HG02970 (cell line): ENCODE measurements around the gene BHMT2.

ENCODE experiments used
- ATAC-seq: cut with Tn5 transposase; IDR thresholded peaks from one replicate; pipeline ENCODE4 v1.9.1; 2021; ENCODE audit warnings: mild to moderate bottlenecking, moderate library complexity, moderate number of reproducible peaks; ENCODE audit not compliant: unreplicated experiment, low FRiP score

Gene BHMT2

DNA sequence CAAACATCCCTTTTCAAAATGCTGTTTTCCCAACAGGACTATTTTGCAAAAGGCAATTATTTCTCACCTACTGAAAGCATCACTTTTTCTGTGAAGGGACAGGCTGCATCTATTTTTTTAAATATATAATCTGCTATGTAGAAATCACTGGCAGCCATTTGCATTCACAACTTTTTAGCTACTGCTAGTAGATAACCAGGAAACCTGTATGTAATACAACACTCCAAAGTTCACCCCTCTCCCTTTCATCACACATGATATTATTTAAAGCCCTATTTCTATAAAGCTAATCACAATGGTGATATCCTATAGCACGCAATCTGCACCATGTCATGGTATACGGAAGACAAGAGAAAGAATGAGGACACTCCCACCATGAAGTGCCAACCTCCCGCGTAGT is 9.9 kb upstream of the BHMT2 start:
- no peak for ATAC-seq

DNA sequence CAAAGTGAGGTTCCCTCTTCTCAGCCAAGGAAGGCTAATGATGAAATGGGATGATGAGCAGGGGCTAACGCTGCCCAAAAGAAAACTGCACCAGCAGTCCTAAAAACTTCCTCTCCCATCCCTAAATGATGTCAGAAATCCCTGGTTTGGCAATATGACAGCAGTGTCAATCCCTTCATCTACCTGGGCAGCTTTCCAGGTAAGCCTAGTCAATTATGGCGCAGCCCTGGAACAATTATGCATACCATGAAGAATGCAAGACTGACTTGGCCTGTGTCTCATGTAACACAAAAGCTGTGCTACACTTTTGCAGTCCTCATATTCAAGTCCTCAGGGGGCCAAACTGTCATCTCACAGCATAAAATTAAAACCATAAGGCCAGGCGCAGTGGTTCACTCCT is 7.1 kb upstream of the BHMT2 start:
- no peak for ATAC-seq

DNA sequence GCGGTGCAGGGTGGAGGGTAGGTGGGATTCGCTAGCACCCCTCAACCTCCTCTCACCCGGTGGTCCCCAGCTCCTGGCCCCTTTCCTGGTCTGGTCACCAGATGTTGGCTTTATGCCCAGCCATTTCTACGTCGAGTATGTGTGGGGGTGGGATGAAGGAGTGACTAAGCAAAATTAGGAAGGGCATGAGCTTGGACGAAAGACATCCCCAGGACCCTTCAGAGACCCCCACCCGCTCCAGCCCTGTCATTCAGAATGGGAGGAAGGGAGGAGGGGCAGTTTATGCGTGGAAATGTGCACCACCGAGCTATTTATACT is 742 bp downstream of the BHMT2 start:
- no peak for ATAC-seq

DNA sequence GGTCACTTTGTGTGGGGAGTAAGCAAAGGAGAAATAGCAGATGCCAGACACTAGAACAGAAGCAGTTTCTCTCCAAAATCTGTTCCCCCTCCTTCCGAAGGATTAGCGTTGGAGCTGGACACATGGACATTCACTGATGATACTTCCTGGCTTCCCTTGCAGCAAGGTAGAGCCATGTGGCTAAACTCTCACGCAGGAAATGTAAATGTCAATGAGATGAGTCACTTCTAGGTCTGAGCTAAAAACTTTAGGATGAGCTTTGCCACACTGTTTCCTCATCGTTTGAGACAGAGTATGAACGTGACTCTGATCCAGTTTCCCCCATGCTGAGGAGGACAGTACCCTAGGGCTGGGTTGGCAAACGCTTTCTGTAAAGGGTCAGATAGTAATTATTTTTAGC is 5.1 kb downstream of the BHMT2 start:
- no peak for ATAC-seq

DNA sequence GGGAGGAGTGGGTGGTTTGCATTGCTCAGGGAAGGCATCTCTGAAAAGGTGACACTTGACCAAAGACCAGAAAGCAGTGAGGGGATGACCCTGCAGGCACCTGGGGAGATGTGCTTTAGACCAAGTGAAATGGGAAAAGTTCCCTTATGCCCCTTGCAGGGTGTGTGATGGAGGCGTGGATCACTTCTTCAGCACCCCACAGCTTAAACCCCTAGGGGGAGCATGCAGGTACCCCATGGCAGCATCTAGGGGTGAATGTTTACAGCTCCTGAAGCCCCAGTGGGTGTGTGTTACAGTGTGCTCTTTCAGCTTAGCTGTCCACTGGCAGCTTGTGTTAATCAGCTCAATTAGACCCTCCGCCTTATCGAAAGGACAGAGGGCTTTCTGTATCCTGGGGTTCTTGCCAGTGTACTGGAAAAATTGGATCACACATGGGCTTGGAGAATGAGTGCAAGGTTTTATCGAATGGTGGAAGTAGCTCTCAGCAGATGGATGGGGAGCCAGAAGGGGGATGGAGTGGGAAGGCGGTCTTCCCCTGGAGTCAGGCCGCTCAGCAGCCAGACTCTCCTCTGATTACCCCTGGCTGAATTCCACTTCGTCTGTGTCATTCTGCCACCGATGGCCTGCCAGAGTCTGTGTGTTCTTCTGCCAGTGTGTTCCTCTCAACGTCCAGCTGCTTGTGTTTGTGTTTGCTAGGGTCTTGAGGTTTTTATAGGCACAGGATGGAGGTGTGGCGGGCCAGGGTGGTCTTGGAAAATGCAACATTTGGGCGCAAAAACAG is 6.3 kb downstream of the BHMT2 start:
- no peak for ATAC-seq

DNA sequence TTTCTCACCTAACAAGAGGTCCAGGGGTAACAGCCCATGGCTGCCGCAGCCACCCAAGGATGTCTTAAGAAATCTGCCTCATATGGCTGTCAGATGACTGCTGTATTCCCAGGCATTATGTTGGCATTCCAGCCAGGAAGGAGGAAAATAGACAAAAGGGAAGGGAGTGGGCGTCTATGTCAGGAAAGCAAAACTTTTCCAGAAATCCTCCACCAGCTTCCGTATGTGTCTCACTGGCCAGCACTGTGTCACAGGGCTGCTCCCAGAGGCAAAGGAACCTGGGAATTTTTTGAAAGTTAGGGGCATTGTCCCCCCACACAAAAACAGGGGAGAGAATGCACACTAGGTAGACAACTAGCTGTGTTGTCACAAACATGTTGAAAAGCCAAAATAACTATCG is 7.3 kb downstream of the BHMT2 start:
- ATAC-seq = no peak

DNA sequence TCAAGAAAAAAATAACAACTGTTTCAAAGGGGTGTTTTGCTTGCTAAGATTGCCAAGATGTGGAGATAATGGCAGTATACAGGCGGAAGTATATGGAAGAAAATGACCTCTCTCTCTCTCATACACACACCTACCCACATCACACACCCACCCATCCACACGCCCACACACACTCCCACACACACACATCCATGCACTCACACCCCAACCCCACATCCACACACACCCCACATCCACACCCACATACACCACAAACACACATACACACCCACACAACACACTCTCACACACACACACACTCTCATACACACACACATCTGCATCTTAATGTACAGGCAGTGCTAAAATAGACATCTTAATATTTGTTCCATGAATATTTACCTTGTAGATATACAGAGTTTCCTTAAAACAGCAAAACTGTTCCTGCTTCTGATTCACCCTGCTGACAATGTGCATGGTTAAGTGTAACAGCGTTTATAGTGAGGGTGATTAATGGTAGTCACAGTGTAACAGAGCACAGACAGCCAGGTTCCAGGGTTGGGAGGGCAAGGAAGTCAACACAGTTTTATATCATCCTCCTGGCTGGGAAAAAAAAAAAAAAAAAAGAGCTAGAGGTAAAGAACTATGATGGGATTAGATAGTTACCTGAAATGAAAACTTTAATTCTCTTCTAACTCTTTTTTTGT is 8.3 kb downstream of the BHMT2 start:
- no peak for ATAC-seq

DNA sequence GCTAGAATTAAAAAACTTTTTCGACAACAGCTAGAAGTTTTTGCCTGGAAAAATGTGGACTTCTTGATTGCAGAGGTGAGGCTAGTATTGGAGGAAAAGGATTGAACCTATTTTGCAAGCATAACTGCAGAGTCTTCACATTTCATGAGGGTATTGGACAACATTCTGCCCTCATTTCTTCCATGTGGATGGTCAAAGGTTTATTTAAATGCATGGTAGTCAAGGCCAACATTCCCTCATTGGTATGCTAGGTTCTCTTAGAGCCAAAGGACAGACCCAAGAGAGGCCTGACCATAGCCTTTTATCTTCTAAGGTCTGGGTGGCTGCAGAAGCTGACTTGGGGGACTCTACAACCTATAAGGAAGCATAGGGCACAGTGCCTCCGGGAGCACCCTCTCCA is 11.2 kb downstream of the BHMT2 start:
- ATAC-seq = no peak

DNA sequence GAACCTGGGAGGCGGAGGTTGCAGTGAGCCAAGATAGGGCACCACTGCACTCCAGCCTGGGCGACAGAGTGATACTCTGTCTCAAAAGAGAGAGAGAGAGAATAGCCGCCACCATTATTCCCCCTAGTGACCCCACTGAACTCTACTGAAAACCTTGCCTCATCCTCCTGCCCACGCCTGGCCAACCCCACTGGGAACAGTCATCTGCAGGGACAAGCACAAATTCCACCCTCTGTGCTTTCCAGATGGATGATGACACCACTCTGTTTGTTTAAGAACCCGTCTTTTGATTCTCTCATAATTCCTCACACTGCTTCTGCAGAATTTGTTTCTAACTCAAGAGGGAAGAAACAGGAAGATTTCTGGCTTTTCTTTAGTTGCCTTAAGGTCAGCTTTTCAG is 12.2 kb downstream of the BHMT2 start:
- ATAC-seq = no peak

DNA sequence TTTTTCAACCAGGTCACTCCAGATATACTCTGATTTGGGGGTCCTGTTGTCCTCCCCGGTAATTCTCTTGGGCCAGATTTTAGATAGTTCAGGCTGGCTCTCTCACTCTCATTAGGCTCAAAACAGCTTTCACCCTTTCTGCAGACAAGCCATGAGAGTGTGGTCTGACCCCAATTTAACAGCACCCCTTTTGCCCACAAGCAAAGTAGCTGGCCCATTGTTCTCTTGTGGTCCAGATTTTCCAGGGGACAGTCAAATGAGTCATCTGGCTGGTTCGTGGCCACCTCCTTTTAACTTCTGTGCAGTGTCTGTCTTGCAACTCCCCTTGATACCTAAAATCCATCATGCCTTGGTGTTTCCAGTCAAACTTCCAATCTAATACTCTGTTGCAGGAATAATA is 16.5 kb downstream of the BHMT2 start:
- no peak for ATAC-seq

DNA sequence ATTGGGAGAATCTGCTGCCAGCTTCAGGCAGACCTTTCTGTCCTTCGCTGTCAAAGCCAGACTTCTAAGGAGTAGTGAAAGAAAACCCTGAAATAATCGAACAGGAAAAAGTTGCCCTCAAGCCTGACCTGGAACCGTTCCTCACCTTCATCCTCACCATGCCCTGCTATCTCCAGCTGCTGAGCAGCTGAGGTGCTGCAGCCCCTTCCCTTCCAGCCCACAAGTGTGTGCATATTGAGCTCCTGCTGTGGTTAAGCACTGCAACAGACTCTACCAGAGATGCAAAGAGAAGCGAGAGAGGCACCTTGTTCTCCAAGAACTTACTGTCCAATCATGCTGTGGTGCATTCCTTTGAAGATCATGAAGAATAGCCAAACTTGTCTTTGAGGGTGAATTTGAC is 18.9 kb downstream of the BHMT2 start:
- no peak for ATAC-seq

DNA sequence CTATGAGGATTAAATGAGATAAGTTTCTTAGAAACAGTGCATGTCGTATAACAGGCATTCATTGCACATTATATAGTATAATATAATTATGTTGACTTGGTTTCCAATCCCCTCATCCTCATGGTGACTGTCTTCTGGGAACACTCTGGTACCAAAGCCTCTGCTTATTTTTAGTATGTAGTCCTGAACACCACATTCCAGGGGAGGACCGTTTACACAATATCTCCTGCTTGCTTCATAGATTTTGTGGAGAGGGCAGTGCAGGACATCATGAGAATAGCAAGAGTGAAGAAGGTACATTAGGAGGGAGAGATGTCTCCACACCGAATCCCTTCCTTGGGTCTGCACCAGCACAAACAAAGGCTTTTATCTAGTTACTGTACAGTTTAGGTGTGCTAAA is 21.5 kb downstream of the BHMT2 start:
- ATAC-seq = no peak

DNA sequence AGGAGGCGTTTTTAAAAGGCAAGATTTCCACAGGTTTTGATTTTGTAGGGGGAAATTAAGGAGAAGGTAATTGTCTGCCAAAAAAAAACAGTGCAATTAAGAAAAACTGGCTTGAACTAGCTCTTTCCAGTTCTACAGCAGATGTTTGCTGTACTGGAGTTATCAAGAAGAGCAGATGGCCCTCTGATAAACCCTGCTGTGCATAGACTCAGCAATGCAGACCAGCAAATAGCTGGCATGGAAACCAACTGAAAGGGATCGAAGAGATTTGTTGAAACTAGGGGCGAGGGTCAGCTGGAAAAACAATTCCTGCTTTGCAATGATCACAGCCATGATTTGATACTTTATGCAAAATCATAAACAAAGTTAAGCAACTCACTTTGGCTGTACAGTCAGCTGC is 24.2 kb downstream of the BHMT2 start:
- ATAC-seq = no peak

DNA sequence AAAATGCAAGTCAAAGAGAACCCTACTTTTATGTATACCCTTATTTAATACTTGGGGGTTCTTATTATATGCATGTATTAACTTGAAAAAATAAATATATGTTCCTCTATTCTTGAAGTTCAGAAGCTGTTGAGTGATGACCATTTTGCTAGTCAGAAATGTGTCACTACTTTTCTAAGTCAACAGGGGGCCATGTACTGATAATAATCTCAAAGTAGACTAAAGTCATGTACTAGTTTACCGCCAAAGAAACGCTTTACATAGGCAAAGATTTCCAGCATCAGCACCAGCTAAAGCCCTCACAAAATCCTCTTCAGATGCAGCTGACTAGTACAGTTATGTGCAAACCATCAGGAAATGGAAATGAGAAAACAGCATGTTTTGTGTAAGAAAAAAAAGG is 36.3 kb downstream of the BHMT2 start:
- no peak for ATAC-seq

DNA sequence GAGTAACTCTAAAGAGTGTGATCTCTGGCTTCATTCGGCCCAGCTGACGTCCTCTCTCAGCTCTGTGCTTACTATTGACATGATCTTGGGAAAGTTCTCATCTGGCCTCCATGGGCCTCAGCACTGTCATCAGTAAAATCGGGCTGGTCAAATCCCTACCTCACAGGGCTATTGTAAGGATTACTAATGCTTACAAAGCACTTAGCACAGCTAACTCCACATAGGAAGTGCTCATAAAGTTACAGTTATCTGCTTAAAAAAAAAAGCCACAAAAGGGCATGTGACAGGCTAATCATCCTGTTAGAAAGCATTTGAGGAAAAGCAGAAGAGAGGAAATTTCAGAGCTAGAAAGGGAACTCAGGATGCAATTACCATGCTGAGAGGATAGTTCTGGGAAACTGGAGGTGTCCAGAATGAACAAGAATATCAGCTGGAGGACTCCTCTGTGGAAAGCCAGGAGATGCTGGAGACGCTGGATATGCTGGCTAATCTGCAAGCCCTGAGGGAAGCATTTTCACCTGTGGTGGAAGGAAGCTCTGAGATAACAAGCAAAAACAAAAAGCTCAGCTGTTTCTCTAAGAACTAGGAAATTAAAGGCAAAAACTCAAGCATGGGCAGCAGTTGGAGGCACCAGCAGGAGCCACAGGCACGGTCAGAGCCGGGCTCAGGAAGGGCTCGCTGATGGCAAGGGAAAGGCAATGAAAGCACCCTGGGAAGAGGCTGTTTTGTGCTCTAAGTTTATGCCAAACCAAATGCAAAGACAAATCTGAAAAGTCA is 37.6 kb downstream of the BHMT2 start:
- no peak for ATAC-seq

DNA sequence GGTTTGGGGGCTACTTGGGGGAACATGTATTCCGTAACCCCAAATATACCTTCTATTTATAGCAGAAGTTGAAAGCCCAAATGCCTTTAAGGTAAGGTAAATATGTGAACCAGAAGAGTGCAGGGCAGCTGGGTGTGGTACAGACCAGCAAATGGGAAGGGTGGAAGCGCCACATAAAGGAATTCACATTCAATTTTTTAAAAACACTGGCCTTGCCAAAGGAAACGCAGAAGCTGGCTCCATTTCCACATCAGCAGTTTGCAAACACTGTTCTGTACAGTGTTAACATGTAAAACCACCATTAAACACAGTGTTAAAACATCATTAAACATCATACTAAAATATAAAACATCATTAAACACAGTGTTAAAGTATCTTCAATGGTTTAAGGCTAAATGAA is 38.5 kb downstream of the BHMT2 start:
- ATAC-seq = no peak

DNA sequence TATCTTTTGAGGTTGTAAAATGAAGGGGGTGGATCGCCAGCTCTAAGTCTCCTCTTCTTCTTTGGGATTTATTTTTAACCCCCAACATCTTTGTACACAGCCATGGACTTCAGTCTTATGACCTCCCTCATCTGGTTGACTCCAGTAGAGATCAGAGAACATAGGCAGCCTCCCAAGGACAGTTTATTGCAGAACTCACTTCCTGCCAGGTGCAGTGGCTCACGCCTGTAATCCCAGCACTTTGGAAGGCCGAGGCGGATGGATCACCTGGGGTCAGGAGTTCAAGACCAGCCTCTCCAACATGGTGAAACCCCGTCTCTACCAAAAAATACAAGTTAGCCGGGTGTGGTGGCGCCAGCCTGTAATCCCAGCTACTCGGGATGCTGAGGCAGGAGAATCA is 39.2 kb downstream of the BHMT2 start:
- no peak for ATAC-seq

DNA sequence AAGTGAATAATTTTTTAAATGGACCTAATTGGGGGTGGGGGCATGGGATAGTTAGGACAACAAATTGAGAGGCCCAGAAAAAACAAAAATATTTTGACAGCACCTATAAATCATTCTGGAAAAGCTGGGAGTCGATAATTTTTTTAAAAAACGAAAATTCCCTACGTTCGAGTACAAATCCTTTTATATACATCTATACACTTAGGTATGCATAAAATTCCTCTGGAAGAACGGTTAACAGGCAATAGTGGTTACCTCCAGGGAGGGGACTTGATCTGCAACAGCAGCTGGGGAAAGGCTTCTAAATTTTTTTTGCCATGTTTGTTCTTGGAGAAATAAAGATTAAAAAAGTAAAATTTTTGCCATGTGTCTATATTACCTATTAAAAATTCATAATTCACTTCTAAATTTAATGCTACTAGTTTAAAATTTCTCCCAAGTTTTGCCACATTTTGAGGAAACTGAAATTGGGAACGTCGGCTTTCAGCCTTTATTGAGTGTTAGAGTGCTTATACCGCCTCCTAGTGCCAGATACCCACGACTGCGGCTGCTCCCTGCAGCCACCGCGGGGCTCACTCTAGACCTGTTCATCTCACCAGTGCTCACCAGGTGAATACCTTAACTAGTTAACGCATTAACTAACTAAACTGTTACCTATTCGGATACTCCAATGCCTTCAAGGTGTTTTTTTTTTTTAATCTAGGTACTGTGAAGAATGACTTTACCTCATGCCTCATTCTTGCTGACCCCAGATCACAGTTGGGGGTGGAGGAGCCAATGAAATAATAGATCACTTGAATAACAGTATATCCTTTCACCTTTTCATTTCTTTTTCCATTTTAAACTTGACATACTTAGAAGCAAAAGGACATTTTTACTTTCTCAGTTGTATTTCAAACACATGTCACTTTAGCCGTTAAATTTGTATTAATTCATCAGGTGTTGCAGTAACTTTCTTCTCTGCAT is 40.2 kb downstream of the BHMT2 start:
- no peak for ATAC-seq

DNA sequence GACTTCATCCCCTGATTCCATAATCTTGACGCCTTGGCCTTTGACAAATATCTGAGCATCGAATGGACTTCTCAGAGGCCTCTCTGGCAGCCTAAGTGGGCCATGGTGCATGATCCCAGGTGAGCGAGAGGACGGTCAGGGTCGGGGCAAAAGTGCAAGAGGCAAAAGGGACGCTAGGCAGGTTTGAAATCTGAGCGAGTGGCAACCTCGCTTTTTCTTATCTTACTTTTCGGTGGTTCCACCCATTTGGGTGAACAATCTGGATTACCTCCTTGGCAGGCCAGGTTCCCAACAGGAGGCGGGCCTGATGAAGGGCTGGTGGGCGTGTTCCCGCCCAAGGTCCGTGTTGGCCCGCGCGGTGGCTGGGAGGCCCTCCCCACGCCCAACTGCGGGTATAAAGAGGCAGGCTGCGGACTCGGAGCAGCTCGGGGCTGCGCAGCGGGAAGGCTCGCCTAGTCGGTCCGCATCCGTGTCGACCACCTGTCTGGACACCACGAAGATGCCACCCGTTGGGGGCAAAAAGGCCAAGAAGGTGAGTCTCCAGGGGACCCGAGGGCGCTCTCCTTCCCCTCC is 41.9 kb downstream of the BHMT2 start, which contains the start of gene BHMT:
Gene BHMT (plus strand): TSS at position 423 of the 573 bp plus-strand sequence. CDS start 77 bp downstream, at position 500.
- no peak for ATAC-seq
